Limb (tissue), 2 donors: ENCODE results near the gene SIK3.

Experiments used
- DNase-seq, 2 donors: peaks; one replicate each; pipeline ENCODE4 v3.0.0-alpha.2; 2016; ENCODE audit errors: extremely low spot score in 2 of 2

The SIK3 gene

DNA sequence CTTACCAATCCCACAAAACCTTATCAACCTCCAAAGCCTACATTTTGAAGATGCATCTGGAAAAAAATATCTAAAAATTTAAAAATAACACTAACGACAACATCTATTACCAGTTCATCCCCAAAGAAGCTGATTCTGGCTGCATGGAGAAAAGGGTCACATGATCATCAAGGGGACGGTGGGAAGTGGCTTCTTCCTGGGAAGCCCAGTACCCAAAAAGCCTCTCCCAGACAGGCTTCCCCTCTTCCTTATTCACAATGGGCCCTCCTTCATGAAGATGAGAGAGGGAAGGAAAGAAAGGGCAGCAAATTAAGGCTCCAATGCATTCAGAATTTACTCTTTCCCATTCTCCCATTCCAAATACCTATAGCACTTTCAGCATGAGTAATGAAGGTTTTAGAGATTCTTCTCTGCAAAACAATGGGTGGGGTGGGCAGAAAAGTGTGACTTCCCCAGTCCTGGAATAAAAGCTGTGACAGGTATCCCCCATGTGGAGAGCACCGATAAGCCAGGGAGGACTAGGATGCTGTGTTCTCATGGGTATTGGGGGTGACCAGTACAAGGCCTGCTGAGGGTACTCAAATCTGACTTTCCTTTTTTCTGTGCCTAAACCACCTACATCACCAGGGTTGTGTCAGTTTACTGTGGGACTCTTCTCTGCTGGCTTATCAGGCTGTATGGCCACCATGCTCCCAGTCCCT, 88.2 kb downstream of the SIK3 start:
- DNase-seq: no peak

DNA sequence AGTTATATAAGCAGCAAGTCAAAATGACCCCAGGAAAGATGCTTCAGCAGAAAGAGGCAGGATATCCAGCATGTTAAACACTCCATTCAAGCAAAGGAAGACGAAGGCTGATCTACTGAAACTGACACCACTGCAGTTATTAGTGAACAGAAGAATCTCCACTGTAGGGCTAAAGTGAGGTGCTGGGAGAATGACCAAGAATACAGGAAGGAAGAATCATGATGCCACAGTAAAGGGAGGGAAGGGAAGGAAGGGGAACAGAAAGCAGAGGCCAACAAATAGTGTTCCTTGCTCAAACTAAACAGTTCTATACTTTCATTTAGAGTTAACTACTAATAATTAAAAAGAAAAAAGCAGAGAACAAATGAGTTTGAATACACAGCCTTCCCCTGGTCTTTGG, 92.5 kb downstream of the SIK3 start:
- no peak for DNase-seq

- DNase-seq: no peak
These were observed 95.5 kb downstream of the SIK3 start for GRCh38 chr11:117002639-117003299.

GRCh38 chr11:117000014-117000737, 98.1 kb downstream of the SIK3 start:
- DNase-seq: no peak

DNA sequence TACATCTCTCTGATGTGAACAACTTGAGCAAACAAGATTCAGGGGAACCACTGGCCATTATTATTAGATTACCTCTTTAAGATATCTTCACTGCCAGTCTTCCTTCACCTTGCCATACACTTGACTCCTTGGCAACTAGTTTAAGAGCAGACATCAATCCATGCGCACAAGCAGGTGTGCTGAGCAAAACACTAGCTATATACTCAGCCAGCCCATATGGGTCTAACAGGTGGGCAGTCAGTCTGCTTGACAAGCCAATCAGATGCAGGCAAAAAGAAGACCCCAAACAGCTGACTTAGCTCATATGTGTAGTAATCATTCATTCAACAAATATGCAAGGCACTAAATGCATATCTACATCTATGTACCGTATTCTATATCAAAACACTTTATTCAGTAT, 101.2 kb downstream of the SIK3 start:
- no peak for DNase-seq

- no peak for DNase-seq
These were observed 104.0 kb downstream of the SIK3 start for GRCh38 chr11:116994195-116994594.

DNA sequence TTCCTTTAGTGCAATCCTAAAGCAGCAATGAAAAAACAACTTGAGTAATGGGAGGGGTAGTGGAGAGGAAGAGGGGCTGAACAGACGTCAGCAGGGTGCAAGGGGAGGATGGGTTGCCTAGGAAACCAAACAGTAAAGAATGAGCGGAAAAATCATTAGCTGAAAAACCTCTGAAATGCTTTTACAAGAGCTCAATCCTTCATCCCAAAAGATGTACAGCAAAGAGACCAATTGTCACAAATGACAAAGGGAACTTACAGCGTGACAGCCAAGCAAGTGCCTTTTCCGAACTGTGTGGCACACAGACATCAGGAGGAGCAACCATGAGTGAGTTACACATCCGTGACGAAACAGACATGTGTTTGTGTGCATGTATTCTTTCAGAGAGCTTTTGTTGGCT, 104.6 kb downstream of the SIK3 start:
- DNase-seq: peak; percentile 67 to 90

- DNase-seq: no peak
These were observed 106.7 kb downstream of the SIK3 start for GRCh38 chr11:116991491-116991890.

DNA sequence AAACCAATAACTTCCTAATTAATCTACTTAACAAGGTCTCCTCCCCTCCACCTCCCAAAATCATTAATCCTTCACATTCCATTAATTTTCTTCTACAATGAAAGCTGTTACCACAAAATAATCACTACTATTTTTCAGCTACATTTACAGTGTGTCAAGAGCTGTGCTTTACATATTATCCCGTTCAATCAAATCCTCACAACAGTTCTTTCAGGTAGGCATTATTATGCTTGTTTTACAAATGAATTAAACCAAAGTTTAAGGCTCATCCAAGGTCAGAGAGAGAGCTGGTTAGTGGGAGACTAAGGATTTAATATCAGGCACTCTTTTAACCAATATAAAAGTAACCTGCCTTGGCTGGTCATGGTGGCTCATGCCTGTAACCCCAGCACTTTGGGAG, 107.4 kb downstream of the SIK3 start:
- no peak for DNase-seq

- peak in 1 of 2 donors; percentile 82 for DNase-seq
These were observed 108.2 kb downstream of the SIK3 start for GRCh38 chr11:116990061-116990473.

DNA sequence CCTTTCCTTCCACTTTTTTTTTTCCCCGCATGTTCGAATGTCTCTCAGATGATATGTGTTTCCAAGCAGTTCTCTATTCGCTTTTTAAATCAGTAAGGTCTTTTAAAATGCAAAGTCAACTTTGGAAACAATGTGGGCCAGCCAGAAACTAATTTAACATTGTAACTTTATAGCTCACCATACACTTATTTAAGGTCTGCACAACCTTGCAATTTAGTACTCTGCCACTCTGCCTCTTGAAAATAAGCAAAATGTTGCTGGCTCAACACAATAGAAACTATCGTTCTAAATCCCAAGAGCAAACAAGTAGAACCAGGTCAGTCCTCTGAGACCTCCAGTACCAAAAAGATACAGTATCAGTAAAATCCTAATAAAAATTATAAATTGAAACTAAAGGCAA, 109.0 kb downstream of the SIK3 start:
- no peak for DNase-seq

DNA sequence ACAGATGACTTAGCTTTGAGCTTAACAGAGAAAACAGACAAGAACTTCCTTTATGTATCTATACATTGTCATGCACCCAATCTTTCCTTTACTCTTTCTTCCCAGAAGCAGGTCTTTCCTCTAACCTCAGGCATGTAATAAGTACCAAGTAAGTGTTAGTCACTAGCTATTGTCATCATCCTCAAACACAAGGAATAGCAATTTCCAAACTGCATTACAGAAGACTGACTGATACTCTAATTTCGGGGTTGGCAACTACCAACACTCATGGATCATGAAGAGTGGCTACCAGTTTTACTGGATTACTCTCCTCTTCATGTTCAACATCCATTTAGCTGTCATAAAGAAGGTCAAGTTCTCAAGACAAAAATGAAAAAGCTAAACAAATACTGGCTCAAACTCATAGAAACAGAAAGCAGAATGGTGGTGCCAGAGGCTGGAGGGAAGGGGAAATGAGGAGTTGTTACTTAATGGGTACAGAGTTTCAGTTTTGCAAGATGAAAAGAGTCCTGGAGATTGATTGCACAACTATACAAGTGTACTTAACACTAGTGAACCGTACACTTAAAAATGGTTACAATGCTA, 111.6 kb downstream of the SIK3 start:
- DNase-seq: no peak

DNA sequence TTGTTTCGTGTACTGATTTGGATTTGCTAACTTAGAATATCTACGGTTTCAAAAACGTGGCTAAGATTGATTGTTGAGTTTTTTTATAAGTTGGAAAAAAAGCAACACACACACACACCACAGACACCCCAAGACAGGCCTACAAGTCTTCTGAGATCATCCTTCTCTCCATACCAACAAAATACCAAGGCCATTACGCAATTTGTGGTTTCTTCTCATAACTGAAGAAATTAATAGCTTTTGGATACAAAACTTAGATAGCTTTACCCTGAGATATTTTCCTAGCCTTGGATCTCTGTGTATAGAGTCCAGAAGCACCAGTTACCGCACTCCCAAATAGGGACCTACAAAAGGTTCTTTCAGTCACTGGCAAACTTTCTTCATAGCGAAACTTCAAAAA, 113.6 kb downstream of the SIK3 start:
- DNase-seq: no peak

- DNase-seq: no peak
These were observed 114.0 kb downstream of the SIK3 start for GRCh38 chr11:116984186-116984585.

DNA sequence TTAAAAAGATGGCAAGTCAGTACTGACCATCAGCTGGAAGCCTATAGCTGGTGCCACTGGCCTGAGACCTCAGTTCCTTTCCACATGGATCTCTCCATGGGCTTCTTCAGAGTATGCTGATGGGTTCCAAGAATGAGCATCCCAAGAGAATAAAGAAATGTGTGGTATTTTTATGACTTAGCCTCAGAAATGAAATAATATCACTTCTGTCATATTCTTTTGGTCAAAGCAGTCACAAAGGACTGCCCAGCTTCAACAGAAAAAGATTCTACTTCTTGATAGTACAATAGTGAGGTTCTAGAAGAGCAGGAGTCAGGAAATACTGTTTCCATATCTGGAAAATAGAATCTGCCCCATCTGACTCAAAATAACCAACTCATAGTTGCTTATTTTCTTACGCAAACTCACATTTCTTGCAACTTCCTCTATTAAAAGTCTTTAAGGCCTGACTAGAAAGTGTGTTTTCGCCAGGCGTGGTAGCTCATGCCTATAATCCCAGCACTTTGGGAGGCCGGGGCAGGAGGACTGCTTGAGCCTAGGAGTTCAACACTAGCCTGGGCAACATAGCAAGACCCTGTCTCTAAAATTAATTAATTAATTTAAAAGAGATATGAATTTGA, 116.9 kb downstream of the SIK3 start:
- DNase-seq: no peak

GRCh38 chr11:116980136-116980793, 118.0 kb downstream of the SIK3 start:
- DNase-seq: no peak

DNA sequence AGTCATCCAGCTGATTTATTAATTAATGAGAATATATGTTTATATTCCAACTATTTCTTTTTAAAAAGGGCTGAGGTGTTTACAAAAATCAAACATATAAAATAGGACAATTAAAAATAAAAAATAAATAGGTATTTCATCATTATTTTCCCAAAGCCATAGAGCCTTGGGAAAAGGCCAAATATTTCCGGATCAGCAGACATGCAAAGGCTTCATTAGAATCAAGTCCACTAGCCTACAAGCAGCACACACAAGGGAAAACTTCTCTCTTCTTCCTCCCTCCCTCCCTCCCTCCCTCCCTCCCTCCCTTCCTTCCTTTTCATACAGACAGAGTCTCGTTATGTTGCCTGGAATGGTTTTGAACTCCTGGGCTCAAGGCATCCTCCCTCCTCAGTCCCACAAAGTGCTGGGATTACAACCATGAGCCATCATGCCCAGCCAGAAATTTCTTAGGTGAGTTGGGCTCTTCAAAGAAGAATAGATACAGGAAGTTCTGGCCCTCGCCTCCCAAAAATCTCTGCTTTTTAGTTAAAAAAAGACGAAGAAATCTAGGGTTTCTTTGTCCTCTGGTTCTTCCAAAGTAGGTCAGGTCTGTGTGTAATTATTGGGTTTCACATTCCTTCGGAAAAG, 121.2 kb downstream of the SIK3 start:
- DNase-seq: no peak

GRCh38 chr11:116975661-116976060, 122.6 kb downstream of the SIK3 start:
- DNase-seq: no peak

DNA sequence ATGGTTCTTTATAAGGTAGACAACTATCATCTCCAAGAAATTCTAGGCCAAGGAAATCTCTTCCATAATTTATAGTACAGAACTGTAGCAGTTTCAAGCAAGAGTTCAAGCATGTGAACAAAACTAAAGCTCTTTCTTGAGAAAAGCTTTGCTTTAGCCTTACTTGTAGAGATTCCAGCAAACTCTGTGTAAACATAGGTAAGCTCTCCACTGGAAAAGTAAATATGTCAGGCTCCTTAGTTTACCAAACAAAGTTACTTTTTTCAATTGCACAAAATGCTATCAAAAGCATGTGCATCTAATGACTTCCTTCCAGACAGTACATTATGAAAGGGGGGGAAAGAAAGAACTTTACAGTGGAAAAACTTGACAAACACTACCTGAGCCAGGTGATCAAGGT, 125.0 kb downstream of the SIK3 start:
- DNase-seq: no peak

- no peak for DNase-seq
These were observed 125.5 kb downstream of the SIK3 start for GRCh38 chr11:116972691-116973090.
